Endothelial cell of umbilical vein (primary cell): ENCODE measurements around the gene LCNL1. TPM values are rescaled to one million over a fixed set of nuclear protein-coding genes. Genes with fewer than 3 reads are reported as not detected.

ENCODE experiments used
- BruUV-seq: library from RNA; stranded (reverse); fragments of 400-500 nt; replicated peaks from 2 replicates; lab custom pipeline; 2021; lab: Mats Ljungman, UMichigan
- CTCF ChIA-PET: fragments of 300-600, 350-600 bp; sonication (Branson Sonifier 250); formaldehyde crosslinking; loops from one replicate; lab custom pipeline; 2021; ENCODE audit warnings: antibody characterized with exemption, inconsistent platforms; lab: Charles Lee
- POLR2A ChIA-PET: fragments of 300-600, 350-600 bp; sonication (Branson Sonifier 250); formaldehyde crosslinking; loops from one replicate; lab custom pipeline; 2021; ENCODE audit warnings: antibody characterized with exemption, inconsistent platforms; lab: Charles Lee
- DNase-seq: peaks from one replicate; pipeline ENCODE4 v3.0.0-alpha.2; 2011; ENCODE audit warnings: low read depth, low spot score
- FAIRE-seq: peaks from 2 replicates; lab custom pipeline; 2011; peaks lifted over from hg19 to GRCh38; lab: Jason Lieb, UNC
- H2AFZ ChIP-seq: 2 replicates; pipeline ENCODE4 v1.6.0; 2012; ENCODE audit warnings: low read depth, low read length, control low read depth, inconsistent platforms
- H3K27ac ChIP-seq: 2 replicates; pipeline ENCODE4 v1.5.1; 2011; ENCODE audit warnings: low read depth, mild to moderate bottlenecking, control low read depth, low read length, moderate library complexity; ENCODE audit not compliant: insufficient read depth
- H3K27me3 ChIP-seq, 2 experiments: 2 replicates each; pipeline versions ENCODE4 v1.6.0 to v1.6.1; 2011; ENCODE audit warnings: low read length in 2 of 2, mixed read lengths in 1 of 2; ENCODE audit not compliant: control insufficient read depth in 2 of 2, insufficient read depth in 2 of 2
- H3K36me3 ChIP-seq, 2 experiments: 2 replicates in 1 of 2; 3 replicates in 1 of 2; pipeline ENCODE4 v1.5.1; 2011; ENCODE audit warnings: low read length in 2 of 2, mild to moderate bottlenecking in 1 of 2, moderate library complexity in 1 of 2; ENCODE audit not compliant: control insufficient read depth in 2 of 2, insufficient read depth in 2 of 2; ENCODE audit errors: extremely low read depth in 1 of 2
- H3K4me1 ChIP-seq: 3 replicates; pipeline ENCODE4 v1.5.1; 2011; ENCODE audit warnings: mild to moderate bottlenecking, low read length; ENCODE audit not compliant: control insufficient read depth, insufficient read depth; ENCODE audit errors: extremely low read depth
- H3K4me2 ChIP-seq: 2 replicates; pipeline ENCODE4 v1.6.1; 2011; ENCODE audit warnings: low read length, control low read depth, mixed read lengths; ENCODE audit not compliant: insufficient read depth
- H3K4me3 ChIP-seq, 3 experiments: fragments of 200-600 bp in 1 of 3; sonication (generic), shearing (Covaris generic) in 1 of 3; replicated peaks in 1 of 3; 2 replicates each; pipeline ENCODE4 v1.5.1; 2011 to 2016; ENCODE audit warnings: control low read depth in 3 of 3, low read length in 3 of 3, mild to moderate bottlenecking in 2 of 3, inconsistent platforms in 1 of 3, low read depth in 1 of 3, moderate library complexity in 1 of 3; ENCODE audit not compliant: insufficient read depth in 1 of 3
- H3K79me2 ChIP-seq: 2 replicates; pipeline ENCODE4 v1.6.0; 2012; ENCODE audit warnings: low read length, inconsistent platforms; ENCODE audit not compliant: control insufficient read depth, insufficient read depth
- H3K9ac ChIP-seq: replicated peaks from 2 replicates; pipeline ENCODE3; 2011; ENCODE audit warnings: low read length, control low read depth; ENCODE audit not compliant: insufficient read depth; ENCODE audit errors: extremely low read depth
- H3K9me1 ChIP-seq: replicated peaks from 3 replicates; pipeline ENCODE4 v1.6.0; 2011; ENCODE audit warnings: mild to moderate bottlenecking, low read length; ENCODE audit not compliant: control insufficient read depth, insufficient read depth; ENCODE audit errors: extremely low read depth
- H3K9me3 ChIP-seq: replicated peaks from 2 replicates; pipeline ENCODE4 v1.5.1; 2012; ENCODE audit warnings: low read length, inconsistent platforms; ENCODE audit not compliant: control insufficient read depth, insufficient read depth
- H4K20me1 ChIP-seq: replicated peaks from 2 replicates; pipeline ENCODE3; 2011; ENCODE audit warnings: mild to moderate bottlenecking, low read length; ENCODE audit not compliant: control insufficient read depth, insufficient read depth; ENCODE audit errors: extremely low read depth
- EZH2 ChIP-seq: IDR thresholded peaks from 2 replicates; pipeline ENCODE4 v1.6.1; 2012; ENCODE audit warnings: borderline replicate concordance, low read depth, mild to moderate bottlenecking, moderate library complexity, low read length, inconsistent platforms; ENCODE audit not compliant: severe bottlenecking
- FOS ChIP-seq: IDR thresholded peaks from 2 replicates; pipeline ENCODE4 v1.6.1; 2011; ENCODE audit warnings: mild to moderate bottlenecking, low read length, moderate library complexity, borderline replicate concordance; ENCODE audit not compliant: insufficient read depth
- GATA2 ChIP-seq: IDR thresholded peaks from 2 replicates; pipeline ENCODE4 v1.7.0; 2011; ENCODE audit warnings: low read depth, mild to moderate bottlenecking, moderate library complexity, mixed read lengths, low read length; ENCODE audit not compliant: insufficient read length, insufficient read depth
- JUN ChIP-seq: IDR thresholded peaks from 2 replicates; pipeline ENCODE4 v1.6.1; 2011; ENCODE audit warnings: borderline replicate concordance, low read depth; ENCODE audit not compliant: insufficient read length, insufficient read depth
- MYC ChIP-seq: IDR thresholded peaks from one replicate; pipeline ENCODE4 v1.6.1; 2011; ENCODE audit warnings: mild to moderate bottlenecking, low read depth, low read length
- POLR2A ChIP-seq: IDR thresholded peaks from 2 replicates; pipeline ENCODE4 v1.6.1; 2012; ENCODE audit warnings: low read depth, mild to moderate bottlenecking, control low read depth, low read length
- POLR2AphosphoS5 ChIP-seq: IDR thresholded peaks from 2 replicates; pipeline ENCODE4 v1.6.1; 2012; ENCODE audit warnings: low read depth, mild to moderate bottlenecking, control low read depth, low read length, moderate library complexity; ENCODE audit not compliant: insufficient read depth
- dilution Hi-C: fragments of 300-500 bp; cut with MboI; formaldehyde crosslinking; loops from one replicate; pipeline ENCODE4 v1.15.0; 2019; ENCODE audit warnings: low sequenced_read_pairs; ENCODE audit not compliant: extremely low pct_ligation_motif_present
- intact Hi-C: fragments of 100-400 bp; cut with micrococcal nuclease; formaldehyde crosslinking; loops from one replicate; pipeline ENCODE4 v1.10.0; 2022
- polyA plus RNA-seq, 4 experiments: library from polyadenylated mRNA; depleted of rRNA in 3 of 4; stranded (reverse) in 3 of 4; unstranded in 1 of 4; fragments of >200 nt; gene quantifications; 2 replicates each; pipeline versions ENCODE4 v1.2.1 to v1.2.3, GENCODE V29; 2011 to 2012; ENCODE audit warnings: missing spikeins in 1 of 4
- total RNA-seq: library from RNA; stranded (reverse); gene quantifications from 2 replicates; pipeline ENCODE4 v1.2.3, GENCODE V29; 2021
- TF ChIP-seq, protein P1 (sequence below), 2 donors: IDR thresholded peaks; 1 replicate in 1 of 2; 2 replicates in 1 of 2; pipeline ENCODE4 v1.5.1; 2011; ENCODE audit warnings: low read length in 2 of 2, mild to moderate bottlenecking in 2 of 2, moderate library complexity in 2 of 2, control low read depth in 1 of 2, inconsistent platforms in 1 of 2, low read depth in 1 of 2; ENCODE audit not compliant: insufficient read depth in 1 of 2; ENCODE audit errors: extremely low read depth in 1 of 2
- TF ChIP-seq, protein P2 (sequence below): IDR thresholded peaks from 2 replicates; pipeline ENCODE4 v1.6.1; 2011; ENCODE audit not compliant: insufficient read depth, insufficient read length

LCNL1 gene
- total and polyA plus RNA-seq, 2 donors (not counting 3 experiments of a cell fraction or from before 2014, with no cell fraction given) = not detected

DNA sequence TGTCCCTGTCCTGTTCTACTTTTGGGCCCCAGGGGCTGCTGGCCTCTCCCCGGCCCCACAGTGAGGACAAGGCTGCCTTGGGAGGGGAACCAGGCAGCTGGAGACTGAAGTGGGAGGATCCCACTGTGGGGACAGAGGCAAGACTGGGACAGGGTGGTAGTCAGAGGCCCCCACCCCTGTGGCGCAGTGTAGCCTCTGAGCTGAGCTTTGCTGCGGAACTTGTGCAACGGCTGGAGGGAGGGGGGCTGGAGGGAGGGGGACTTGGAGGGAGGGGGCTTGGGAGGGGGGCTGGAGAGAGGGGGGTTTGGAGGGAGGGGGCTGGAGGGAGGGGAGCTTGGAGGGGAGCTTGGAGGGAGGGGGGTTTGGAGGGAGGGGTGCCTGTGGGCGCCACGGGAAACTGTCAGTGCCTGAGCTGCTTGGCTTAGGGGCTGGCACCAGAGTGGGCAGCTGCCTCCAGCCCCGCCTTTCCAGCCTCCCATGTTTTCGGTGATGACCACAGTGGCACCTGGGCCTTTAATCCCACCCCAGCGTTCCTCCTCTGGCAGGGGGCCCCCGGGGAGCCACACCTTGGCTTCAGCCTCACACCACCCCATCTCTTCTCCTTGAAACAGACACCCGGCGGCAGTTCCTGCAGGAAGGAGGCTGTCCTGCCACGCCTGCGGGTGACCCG lies 51.4 kb downstream of the LCNL1 start:
- TF ChIP-seq POLR2AphosphoS5 (no peak), MYC (no peak), GATA2 (no peak), JUN (no peak), EZH2 (no peak), FOS (no peak), POLR2A (no peak)
- TF ChIP-seq, protein P1, sequence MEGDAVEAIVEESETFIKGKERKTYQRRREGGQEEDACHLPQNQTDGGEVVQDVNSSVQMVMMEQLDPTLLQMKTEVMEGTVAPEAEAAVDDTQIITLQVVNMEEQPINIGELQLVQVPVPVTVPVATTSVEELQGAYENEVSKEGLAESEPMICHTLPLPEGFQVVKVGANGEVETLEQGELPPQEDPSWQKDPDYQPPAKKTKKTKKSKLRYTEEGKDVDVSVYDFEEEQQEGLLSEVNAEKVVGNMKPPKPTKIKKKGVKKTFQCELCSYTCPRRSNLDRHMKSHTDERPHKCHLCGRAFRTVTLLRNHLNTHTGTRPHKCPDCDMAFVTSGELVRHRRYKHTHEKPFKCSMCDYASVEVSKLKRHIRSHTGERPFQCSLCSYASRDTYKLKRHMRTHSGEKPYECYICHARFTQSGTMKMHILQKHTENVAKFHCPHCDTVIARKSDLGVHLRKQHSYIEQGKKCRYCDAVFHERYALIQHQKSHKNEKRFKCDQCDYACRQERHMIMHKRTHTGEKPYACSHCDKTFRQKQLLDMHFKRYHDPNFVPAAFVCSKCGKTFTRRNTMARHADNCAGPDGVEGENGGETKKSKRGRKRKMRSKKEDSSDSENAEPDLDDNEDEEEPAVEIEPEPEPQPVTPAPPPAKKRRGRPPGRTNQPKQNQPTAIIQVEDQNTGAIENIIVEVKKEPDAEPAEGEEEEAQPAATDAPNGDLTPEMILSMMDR (IDR thresholded peaks at IDR 0.05; ENCODE audit: extremely low read depth in 1 of 2, insufficient read depth in 1 of 2, low read depth in 1 of 2, low read length in 2 of 2) = no peak
- TF ChIP-seq, protein P2, sequence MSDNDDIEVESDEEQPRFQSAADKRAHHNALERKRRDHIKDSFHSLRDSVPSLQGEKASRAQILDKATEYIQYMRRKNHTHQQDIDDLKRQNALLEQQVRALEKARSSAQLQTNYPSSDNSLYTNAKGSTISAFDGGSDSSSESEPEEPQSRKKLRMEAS = no peak
- Histone ChIP-seq H3K4me3 (no peak overlapping the region), H3K27ac (no peak overlapping the region), H3K36me3 (peaks cover 0 to 6% of the 10 kb centered on the region in 2 experiments), H3K79me2 (no peaks in the 10 kb centered on the region), H3K4me2 (no peak overlapping the region), H3K9ac (no peak overlapping the region), H3K27me3 (no peaks in the 10 kb centered on the region), H4K20me1 (no peaks in the 10 kb centered on the region), H3K9me1 (no peaks in the 10 kb centered on the region), H3K4me1 (peaks cover under 1% of the 10 kb centered on the region), H3K9me3 (no peaks in the 10 kb centered on the region), H2AFZ (no peak overlapping the region)
- no TSS peak for BruUV-seq
- CTCF ChIA-PET = interaction anchor here (0.9 to 4.3 kb wide), 27 partner anchors 8 to 262 kb away, joined by 3 to 111 read pairs (median 6); partner anchors contain the start of genes AJM1, CLIC3, FBXW5 and MAN1B1
- DNase-seq (no peak), FAIRE-seq (no peak)
- intact Hi-C loops = loop anchor here (2.0 kb wide), 1 partner anchor 191 kb away; the partner anchor contains the start of gene AJM1
- dilution Hi-C loops = no loop called here
- POLR2A ChIA-PET = interaction anchor here (0.6 kb wide), 2 partner anchors 33 to 106 kb away, joined by 3 to 5 read pairs; no protein-coding TSS in a partner anchor
